ENCODE measurements around the gene SETD1B. TPM values are rescaled to one million over a fixed set of nuclear protein-coding genes. Genes with fewer than 3 reads are reported as not detected.

Gene SETD1B
- total RNA-seq, 4 donors from 2014 or later = 10.1 to 15.0 (median 11.6) TPM

DNA sequence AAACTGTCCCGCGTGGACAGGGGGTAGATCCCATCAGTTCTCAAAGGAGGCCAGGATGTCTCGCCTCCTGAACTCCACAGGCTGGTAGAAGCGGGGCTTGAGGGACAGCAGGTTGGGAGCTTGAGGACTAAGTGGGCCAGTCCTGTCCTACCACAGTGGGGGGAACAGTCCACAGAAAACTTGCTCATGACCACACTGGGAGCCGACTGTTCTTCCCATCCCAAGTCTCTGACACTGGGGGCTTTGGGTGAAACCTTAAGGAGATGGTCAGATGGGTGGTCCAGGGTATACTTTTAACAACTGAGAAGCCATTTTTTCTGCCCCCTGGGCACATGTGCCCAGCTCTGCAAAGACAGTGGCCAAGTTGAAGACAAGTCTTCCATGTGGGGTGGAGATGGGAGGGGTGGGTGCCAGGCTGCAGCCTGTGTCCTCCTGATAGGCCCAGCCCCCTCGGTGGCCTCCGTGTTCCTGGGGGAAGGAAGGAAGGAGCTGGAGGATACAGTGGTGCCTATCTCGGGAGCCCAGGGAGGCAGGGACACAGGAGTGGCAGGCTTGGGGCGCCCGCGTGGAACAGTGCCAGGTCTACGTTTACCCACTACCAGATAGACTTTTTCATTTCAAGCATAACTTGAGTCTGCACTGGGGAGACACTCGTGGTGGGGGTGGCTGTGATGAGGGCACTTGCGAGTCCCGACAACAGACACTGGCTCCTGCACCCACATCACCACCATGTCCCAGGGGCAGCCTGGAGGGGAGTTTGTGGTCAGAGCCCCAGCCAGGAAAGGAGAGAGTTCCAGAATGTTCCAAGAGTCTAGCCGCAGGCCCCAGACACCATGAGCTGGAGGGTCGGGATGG lies 25.0 kb upstream of the SETD1B start:
- intact Hi-C loops (cut with DNase I; ENCODE audit: low total_unique reads) = no loop called here

DNA sequence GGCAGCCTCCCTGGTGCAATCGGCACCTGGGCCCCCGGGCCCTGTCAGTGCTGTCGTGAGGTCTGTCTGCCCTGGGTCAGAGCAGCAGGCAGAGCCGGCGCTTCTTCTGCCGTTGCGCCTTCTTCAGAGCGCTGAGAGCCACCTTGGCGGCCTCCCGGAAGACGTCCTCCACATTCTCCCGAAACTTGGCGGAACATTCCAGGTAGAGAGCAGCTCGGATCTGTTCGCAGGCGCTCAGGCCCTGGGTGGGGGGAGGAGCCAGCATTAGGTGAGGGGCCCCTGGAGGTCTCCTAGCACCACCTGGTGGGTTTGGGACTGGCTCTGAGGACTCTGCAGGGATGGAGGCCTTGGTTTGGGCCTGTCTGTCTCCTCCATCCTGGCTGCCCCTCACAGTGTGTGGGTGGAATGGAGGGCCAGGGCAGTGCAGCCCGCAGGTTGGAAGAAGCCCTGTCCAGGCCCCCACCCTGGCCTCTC lies 24.4 kb upstream of the SETD1B start:
- WGBS, 2 donors = 88 to 91% methylated on average over 5 to 17 of the region's 17 CpGs
- TF ChIP-seq, protein P1, sequence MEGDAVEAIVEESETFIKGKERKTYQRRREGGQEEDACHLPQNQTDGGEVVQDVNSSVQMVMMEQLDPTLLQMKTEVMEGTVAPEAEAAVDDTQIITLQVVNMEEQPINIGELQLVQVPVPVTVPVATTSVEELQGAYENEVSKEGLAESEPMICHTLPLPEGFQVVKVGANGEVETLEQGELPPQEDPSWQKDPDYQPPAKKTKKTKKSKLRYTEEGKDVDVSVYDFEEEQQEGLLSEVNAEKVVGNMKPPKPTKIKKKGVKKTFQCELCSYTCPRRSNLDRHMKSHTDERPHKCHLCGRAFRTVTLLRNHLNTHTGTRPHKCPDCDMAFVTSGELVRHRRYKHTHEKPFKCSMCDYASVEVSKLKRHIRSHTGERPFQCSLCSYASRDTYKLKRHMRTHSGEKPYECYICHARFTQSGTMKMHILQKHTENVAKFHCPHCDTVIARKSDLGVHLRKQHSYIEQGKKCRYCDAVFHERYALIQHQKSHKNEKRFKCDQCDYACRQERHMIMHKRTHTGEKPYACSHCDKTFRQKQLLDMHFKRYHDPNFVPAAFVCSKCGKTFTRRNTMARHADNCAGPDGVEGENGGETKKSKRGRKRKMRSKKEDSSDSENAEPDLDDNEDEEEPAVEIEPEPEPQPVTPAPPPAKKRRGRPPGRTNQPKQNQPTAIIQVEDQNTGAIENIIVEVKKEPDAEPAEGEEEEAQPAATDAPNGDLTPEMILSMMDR (IDR thresholded peaks at IDR 0.05) = no peak
- no peak for TF ChIP-seq POLR2A (IDR thresholded peaks at IDR 0.05)
- H3K4me3 ChIP-seq (ENCODE audit: low read depth, poor library complexity, severe bottlenecking) = no peak overlapping the region
- intact Hi-C loops (cut with DNase I; ENCODE audit: low total_unique reads) = no loop called here
- no peak for DNase-seq (ENCODE audit: low spot score in 2 of 2)

More for the DNA sequence above, 25.0 kb upstream of the SETD1B start:
- H3K4me3 ChIP-seq (ENCODE audit: low read depth, poor library complexity, severe bottlenecking) = no peak overlapping the region
- 76 to 84% methylated on average over 16 to 17 of the region's 17 CpGs for WGBS, 2 donors
- TF ChIP-seq POLR2A (IDR thresholded peaks at IDR 0.05) = no peak
- TF ChIP-seq, protein P1 (IDR thresholded peaks at IDR 0.05) = no peak
- DNase-seq (ENCODE audit: low spot score in 2 of 2) = no peak

DNA sequence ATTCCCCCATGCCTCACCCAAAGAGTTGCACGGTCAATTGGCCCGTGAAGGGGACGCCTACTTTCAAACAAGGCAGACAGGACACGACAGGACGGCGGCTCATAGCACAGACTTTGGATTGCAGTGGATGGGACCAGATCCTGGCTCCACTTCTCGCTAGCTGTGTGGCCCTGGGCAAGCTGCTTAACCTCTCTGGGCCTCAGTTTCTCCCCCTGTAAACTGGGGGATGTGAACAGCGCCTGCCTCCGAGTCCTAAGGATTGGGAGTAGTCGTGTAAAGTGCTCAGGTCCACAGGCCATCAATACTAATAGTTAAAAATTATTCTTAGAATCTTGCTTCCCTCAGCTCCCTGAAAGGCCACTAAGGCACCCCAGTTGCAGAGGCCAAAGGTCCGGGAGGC lies 23.4 kb upstream of the SETD1B start:
- WGBS, 2 donors = 96 to 98% methylated on average over 11 of the region's 11 CpGs
- intact Hi-C loops (cut with DNase I; ENCODE audit: low total_unique reads) = no loop called here
- no peak for DNase-seq (ENCODE audit: low spot score in 2 of 2)
- TF ChIP-seq POLR2A (IDR thresholded peaks at IDR 0.05) = no peak
- TF ChIP-seq, protein P1 (IDR thresholded peaks at IDR 0.05) = no peak
- H3K4me3 ChIP-seq (ENCODE audit: low read depth, poor library complexity, severe bottlenecking) = no peak overlapping the region

DNA sequence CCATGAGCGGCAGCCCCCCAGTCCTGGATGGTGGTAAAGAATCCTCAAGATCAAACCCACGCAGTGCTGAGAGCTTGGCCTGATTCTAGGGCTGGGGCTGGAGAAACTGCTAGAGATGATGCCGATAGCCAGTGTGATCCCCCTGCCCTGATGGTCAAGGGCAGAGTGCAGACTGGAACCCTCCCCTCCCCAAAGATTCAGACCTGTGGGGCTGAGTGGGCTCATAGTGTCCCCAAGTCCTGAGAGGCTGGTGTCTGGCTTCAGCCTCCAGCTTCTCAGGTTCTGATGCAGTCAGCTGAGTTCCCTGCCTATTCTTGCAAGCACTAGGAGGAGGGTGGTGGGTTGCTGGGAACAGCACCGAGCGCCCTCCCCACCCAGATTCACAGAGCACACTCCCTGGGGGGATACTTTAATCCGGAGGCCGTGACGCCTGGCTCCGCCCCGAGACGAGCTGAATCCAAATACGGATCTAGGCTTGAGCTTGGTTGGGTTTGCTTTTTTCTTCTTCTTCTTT lies 22.3 kb upstream of the SETD1B start:
- intact Hi-C loops (cut with DNase I; ENCODE audit: low total_unique reads) = no loop called here
- DNase-seq (ENCODE audit: low spot score in 2 of 2) = no peak
- H3K4me3 ChIP-seq (ENCODE audit: low read depth, poor library complexity, severe bottlenecking) = no peak overlapping the region
- TF ChIP-seq, protein P1 (IDR thresholded peaks at IDR 0.05) = no peak
- no peak for TF ChIP-seq POLR2A (IDR thresholded peaks at IDR 0.05)
- WGBS, 2 donors = 13 to 45% methylated on average over 10 to 12 of the region's 12 CpGs

DNA sequence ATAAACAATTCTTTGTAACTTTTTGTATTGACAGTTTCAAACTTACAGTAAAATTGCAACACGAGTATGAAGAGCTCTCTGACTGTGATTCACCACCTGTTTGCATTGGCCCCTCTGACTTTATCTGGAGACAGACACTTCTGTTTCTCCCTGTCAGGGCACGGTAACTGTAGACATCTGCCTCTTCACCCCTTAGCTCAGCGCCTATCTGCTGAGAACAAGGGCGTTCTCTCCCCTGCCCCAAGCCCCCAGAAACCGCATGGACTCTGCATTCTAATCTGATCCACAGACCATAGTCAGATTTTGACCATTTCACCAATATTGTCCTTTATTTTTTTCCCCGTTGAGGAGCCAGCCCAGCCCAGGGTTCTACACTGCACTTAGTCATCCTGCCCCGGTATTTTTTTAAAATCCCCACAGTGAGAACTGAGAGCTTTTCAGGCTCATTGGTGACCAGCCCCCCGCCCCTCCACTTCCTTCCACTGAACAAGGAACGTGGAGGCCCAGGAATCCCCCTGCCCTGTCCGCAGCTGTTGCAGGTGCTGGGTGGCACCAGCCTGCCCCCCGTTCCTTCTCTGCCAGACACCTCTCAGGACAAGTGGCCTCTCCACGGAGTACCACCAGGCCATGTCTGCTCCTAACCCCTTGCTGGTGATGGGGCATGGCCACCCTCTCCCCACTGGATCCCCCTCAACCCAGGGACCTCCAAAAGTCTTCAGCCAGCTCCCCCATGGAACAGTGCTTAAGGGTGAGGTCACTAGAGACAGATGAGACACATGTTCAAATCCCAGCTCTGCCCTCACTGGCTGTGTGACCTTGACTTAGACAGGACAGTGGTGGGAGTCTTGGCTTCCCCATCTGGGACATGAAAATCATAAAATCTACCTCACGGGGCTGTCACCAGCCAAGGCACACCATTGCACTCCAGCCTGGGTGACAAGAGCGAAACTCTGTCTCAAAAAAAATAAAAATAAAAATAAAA lies 21.5 kb upstream of the SETD1B start:
- intact Hi-C loops (cut with DNase I; ENCODE audit: low total_unique reads) = no loop called here
- no peak overlapping the region for H3K4me3 ChIP-seq (ENCODE audit: low read depth, poor library complexity, severe bottlenecking)
- no peak for DNase-seq (ENCODE audit: low spot score in 2 of 2)
- TF ChIP-seq, protein P1 (IDR thresholded peaks at IDR 0.05) = no peak
- TF ChIP-seq POLR2A (IDR thresholded peaks at IDR 0.05) = no peak
- WGBS, 2 donors = 42 to 45% methylated on average over 14 of the region's 14 CpGs
